Measurements from ENCODE around the gene GPBP1L1. TPM values are rescaled to one million over a fixed set of nuclear protein-coding genes. Genes with fewer than 3 reads are reported as not detected.

The GPBP1L1 gene
- total and polyA plus RNA-seq, 2 of the 13 experiments (the other 11 are each of a cell fraction or from before 2014, with no cell fraction given), result 45.9 to 86.1 TPM

GRCh38 chr1:45583666-45584350, 102.5 kb downstream of the GPBP1L1 start, which contains the start of gene NASP (continued):
- TF ChIP-seq RERE (CRISPR knock-in tag; IDR thresholded peaks at IDR 0.05; ENCODE audit: low read depth), result no peak
- no peak for TF ChIP-seq ZMYM3 (CRISPR knock-in tag; IDR thresholded peaks at IDR 0.05)
- no peak for TF ChIP-seq ZNF160 (CRISPR knock-in tag; IDR thresholded peaks at IDR 0.05)
- peak; percentile 92 for TF ChIP-seq ASH2L (IDR thresholded peaks at IDR 0.05; ENCODE audit: insufficient read length, low read depth, low read length)
- TF ChIP-seq HBP1 (CRISPR knock-in tag; IDR thresholded peaks at IDR 0.05; ENCODE audit: low read depth), result no peak
- no peak; the same call in 1 of the 2 replicates for TF ChIP-seq ZNF619 (CRISPR knock-in tag; IDR thresholded peaks at IDR 0.05)
- no peak; the same call in 1 of the 2 replicates for TF ChIP-seq BORCS8-MEF2B (CRISPR knock-in tag; IDR thresholded peaks at IDR 0.05)
- no peak for TF ChIP-seq ZBTB25 (CRISPR knock-in tag; IDR thresholded peaks at IDR 0.05)
- no peak for TF ChIP-seq NONO (IDR thresholded peaks at IDR 0.05)
- TF ChIP-seq NONO (CRISPR knock-in tag; conservative IDR thresholded peaks at IDR 0.05), result peak; percentile 86; the same call in 1 of the 2 replicates
- no peak for TF ChIP-seq U2AF1 (optimal IDR thresholded peaks at IDR 0.05; ENCODE audit: low read depth, low read length)
- no peak for TF ChIP-seq ZNF766 (CRISPR knock-in tag; IDR thresholded peaks at IDR 0.05; ENCODE audit: borderline replicate concordance)
- 0 out of 2 replicates have a peak, but pooled peaks have one; percentile 24 for TF ChIP-seq ISL2 (CRISPR knock-in tag; IDR thresholded peaks at IDR 0.05)
- no peak for TF ChIP-seq THRA (CRISPR knock-in tag; IDR thresholded peaks at IDR 0.05; ENCODE audit: borderline replicate concordance)
- TF ChIP-seq WIZ (CRISPR knock-in tag; IDR thresholded peaks at IDR 0.05), result no peak
- TF ChIP-seq SOX6 (IDR thresholded peaks at IDR 0.05), result no peak
- 0 out of 2 replicates have a peak, but pooled peaks have one; percentile 5 for TF ChIP-seq SOX6 (CRISPR knock-in tag; IDR thresholded peaks at IDR 0.05)
- TF ChIP-seq FOXC1 (CRISPR knock-in tag; IDR thresholded peaks at IDR 0.05; ENCODE audit: borderline replicate concordance), result no peak; the same call in none of the 2 replicates
- TF ChIP-seq SMC3 (IDR thresholded peaks at IDR 0.05; ENCODE audit: low read length), result no peak
- TF ChIP-seq THAP11 (CRISPR knock-in tag; IDR thresholded peaks at IDR 0.05), result no peak; the same call in 1 of the 2 replicates
- no peak for TF ChIP-seq PPARG (CRISPR knock-in tag; conservative IDR thresholded peaks at IDR 0.05)
- no peak for TF ChIP-seq YY1 (IDR thresholded peaks at IDR 0.05; ENCODE audit: insufficient read depth, insufficient replicate concordance, low read depth, low read length)
